K562 (cell line): ENCODE results near the gene FAM83E. TPM values are rescaled to one million over a fixed set of nuclear protein-coding genes. Genes with fewer than 3 reads are reported as not detected.

Experiments
- ATAC-seq: fragments of 200-7000 bp; cut with Tn5 transposase; 3 replicates; pipeline ENCODE4 v1.9.1; 2020; ENCODE audit warnings: moderate library complexity
- BruUV-seq: library from RNA; stranded (reverse); fragments of 400-500 nt; replicated peaks from 2 replicates; lab custom pipeline; 2021; lab: Mats Ljungman, UMichigan
- CTCF ChIA-PET: fragments of 300-600 bp; formaldehyde crosslinking; extraction: SDS; loops from one replicate; lab custom pipeline; 2021; ENCODE audit warnings: low intra/inter-chr PET ratio; lab: Yijun Ruan, JAX
- POLR2A ChIA-PET: fragments of 300-600, 350-650 bp; sonication (Branson Sonifier 250); formaldehyde crosslinking; extraction: SDS; loops from one replicate; lab custom pipeline; 2021; ENCODE audit warnings: antibody characterized with exemption, inconsistent platforms; lab: Yijun Ruan, JAX
- DNase-seq, 4 experiments: peaks; one replicate each; pipeline versions ENCODE4 v3.0.0 to v3.0.0-alpha.2; 2011 to 2018; ENCODE audit warnings: low spot score in 3 of 4, mixed read lengths in 3 of 4; ENCODE audit errors: extremely low read depth in 1 of 4
- FAIRE-seq: peaks from 2 replicates; lab custom pipeline; 2011; peaks lifted over from hg19 to GRCh38; lab: Jason Lieb, UNC
- H2AFZ ChIP-seq: 2 replicates; pipeline ENCODE4 v1.6.0; 2011; ENCODE audit warnings: low read depth, low read length, control low read depth, inconsistent platforms
- H3K27ac ChIP-seq: fragments of 200-600 bp; 3 replicates; pipeline ENCODE4 v1.8.0; 2011; ENCODE audit warnings: low read depth, mild to moderate bottlenecking, control low read depth, inconsistent platforms, low read length, moderate library complexity, mixed read lengths; ENCODE audit errors: extremely low read depth
- H3K27me3 ChIP-seq, 2 experiments: fragments of 300-600 bp in 1 of 2; 2 replicates in 1 of 2; 3 replicates in 1 of 2; pipeline versions ENCODE4 v1.6.0 to v1.8.0; 2011; ENCODE audit warnings: inconsistent platforms in 2 of 2, low read length in 2 of 2, mild to moderate bottlenecking in 1 of 2, mixed read lengths in 1 of 2, moderate library complexity in 1 of 2; ENCODE audit not compliant: control insufficient read depth in 2 of 2, insufficient read depth in 2 of 2
- H3K36me3 ChIP-seq: fragments of 300-600 bp; 3 replicates; pipeline ENCODE4 v1.8.0; 2011; ENCODE audit warnings: mild to moderate bottlenecking, low read length, inconsistent platforms; ENCODE audit not compliant: control insufficient read depth, insufficient read depth
- H3K4me1 ChIP-seq, 2 experiments: fragments of 200-600 bp in 1 of 2; replicated peaks in 1 of 2; 2 replicates in 1 of 2; 3 replicates in 1 of 2; pipeline versions ENCODE4 v1.5.1 to v1.8.0; 2011; ENCODE audit warnings: inconsistent platforms in 2 of 2, low read length in 2 of 2, mild to moderate bottlenecking in 1 of 2, mixed read lengths in 1 of 2, moderate library complexity in 1 of 2; ENCODE audit not compliant: control insufficient read depth in 2 of 2, insufficient read depth in 2 of 2
- H3K4me2 ChIP-seq: 2 replicates; pipeline ENCODE4 v1.6.1; 2011; ENCODE audit warnings: low read length, control low read depth, inconsistent platforms, mixed read lengths; ENCODE audit not compliant: insufficient read depth
- H3K4me3 ChIP-seq: fragments of 200-600 bp; sonication (generic), shearing (Covaris generic); 2 replicates; pipeline ENCODE4 v1.5.1; 2016; ENCODE audit warnings: control low read depth, inconsistent platforms
- H3K79me2 ChIP-seq: fragments of 200-600 bp; 3 replicates; pipeline ENCODE4 v1.8.0; 2011; ENCODE audit warnings: low read length, inconsistent platforms; ENCODE audit not compliant: control insufficient read depth, insufficient read depth
- H3K9ac ChIP-seq, 2 experiments: 2 replicates each; pipeline versions ENCODE4 v1.6.0 to v1.6.1; 2011; ENCODE audit warnings: low read depth in 2 of 2, low read length in 2 of 2, control low read depth in 1 of 2, inconsistent platforms in 1 of 2, mild to moderate bottlenecking in 1 of 2, mixed read lengths in 1 of 2; ENCODE audit not compliant: insufficient read depth in 1 of 2
- H3K9me1 ChIP-seq: one replicate; pipeline ENCODE4 v1.6.0; 2011; ENCODE audit warnings: inconsistent platforms, mild to moderate bottlenecking, low read length, moderate library complexity; ENCODE audit not compliant: control insufficient read depth, insufficient read depth
- H3K9me3 ChIP-seq: replicated peaks from 2 replicates; pipeline ENCODE4 v1.5.1; 2011; ENCODE audit warnings: low read depth, low read length, inconsistent platforms; ENCODE audit not compliant: control insufficient read depth, insufficient read depth
- H4K20me1 ChIP-seq: replicated peaks from 2 replicates; pipeline ENCODE4 v1.6.1; 2011; ENCODE audit warnings: low read length, inconsistent platforms, mixed read lengths; ENCODE audit not compliant: control insufficient read depth, insufficient read depth
- ATF3 ChIP-seq, 2 experiments: fragments of 450-650 bp in 1 of 2; sonication (generic) in 1 of 2; formaldehyde crosslinking in 1 of 2; IDR thresholded peaks in 1 of 2; conservative IDR thresholded peaks in 1 of 2; 2 replicates each; pipeline versions ENCODE4 v1.6.1 to v1.8.1; 2016 to 2023; ENCODE audit warnings: mild to moderate bottlenecking in 2 of 2, moderate library complexity in 2 of 2, inconsistent platforms in 1 of 2, missing genetic modification reagents in 1 of 2
- CEBPB ChIP-seq: fragments of 450-650 bp; IDR thresholded peaks from 2 replicates; pipeline ENCODE4 v1.6.1; 2016; ENCODE audit warnings: missing genetic modification characterization, missing compliant biosample characterization
- CEBPG ChIP-seq, 3 experiments: fragments of 200-800 bp in 1 of 3; sonication (Bioruptor generic) in 1 of 3; sonication (generic) in 1 of 3; formaldehyde crosslinking in 1 of 3; IDR thresholded peaks in 2 of 3; conservative IDR thresholded peaks in 1 of 3; 2 replicates each; pipeline versions ENCODE4 v1.6.1 to v1.8.0; 2016 to 2022; ENCODE audit warnings: missing compliant biosample characterization in 2 of 3, missing genetic modification characterization in 2 of 3, mild to moderate bottlenecking in 1 of 3, missing genetic modification reagents in 1 of 3
- FOXK1 ChIP-seq: sonication (generic); formaldehyde crosslinking; IDR thresholded peaks from 2 replicates; pipeline ENCODE4 v1.8.0; 2022; ENCODE audit warnings: missing genetic modification reagents, mild to moderate bottlenecking, borderline replicate concordance
- NONO ChIP-seq, 2 experiments: fragments of 200-400 bp in 1 of 2; fragments of 450-650 bp in 1 of 2; formaldehyde crosslinking in 1 of 2; IDR thresholded peaks; 2 replicates each; pipeline ENCODE4 v1.6.1; 2017; ENCODE audit warnings: low read depth in 2 of 2, mild to moderate bottlenecking in 2 of 2, moderate library complexity in 2 of 2, low read length in 1 of 2
- RFX5 ChIP-seq: IDR thresholded peaks from 2 replicates; pipeline ENCODE4 v1.6.1; 2011; ENCODE audit warnings: low read depth, mild to moderate bottlenecking, improper control_type of control experiment, low read length
- WGBS: fragments of 100-300 bp; shearing (Covaris generic); methylation state at CpG from one replicate; pipeline ENCODE4 v1.1.6; 2016; ENCODE audit warnings: low coverage, mixed read lengths; ENCODE audit not compliant: insufficient coverage; ENCODE audit errors: missing lambda C conversion rate; 5-methylcytosine and 5-hydroxymethylcytosine counted together
- in situ Hi-C: fragments of 300-500 bp; cut with MboI; formaldehyde crosslinking; loops from 4 replicates; pipeline ENCODE4 v1.15.0; 2018; ENCODE audit warnings: inconsistent platforms, mixed read lengths
- intact Hi-C: fragments of 100-400 bp; cut with micrococcal nuclease; formaldehyde crosslinking; loops from 2 replicates; pipeline ENCODE4 v1.14.2; 2022
- polyA plus RNA-seq, 8 experiments: library from polyadenylated mRNA; depleted of rRNA in 4 of 8; stranded (reverse) in 5 of 8; unstranded in 3 of 8; fragments of >200 nt; fragmentation: Nextera tagmentation in 2 of 8; fragmentation: Illumina TruSeq in 1 of 8; extraction: Ambion mirVana in 2 of 8; extraction: Trizol in 1 of 8; gene quantifications; 2 replicates each; pipeline versions ENCODE4 v1.2.1 to v1.2.3, GENCODE V29; 2011 to 2014; ENCODE audit warnings: inconsistent platforms in 1 of 8, missing spikeins in 1 of 8
- total RNA-seq, 7 experiments: library from RNA; depleted of rRNA in 6 of 7; stranded (reverse); fragments of >200 nt in 6 of 7; fragmentation: Illumina TruSeq in 2 of 7; extraction: Trizol in 2 of 7; gene quantifications; 2 replicates each; pipeline versions ENCODE4 v1.2.1 to v1.2.3, GENCODE V29; 2011 to 2021; ENCODE audit warnings: low replicate concordance in 1 of 7
- TF ChIP-seq, protein P1 (sequence below): fragments of 450-650 bp; IDR thresholded peaks from 2 replicates; pipeline ENCODE4 v1.6.1; 2016; ENCODE audit warnings: missing biosample characterization, missing genetic modification characterization
- TF ChIP-seq, protein P2 (sequence below): fragments of 450-650 bp; formaldehyde crosslinking; conservative IDR thresholded peaks from 2 replicates; pipeline ENCODE4 v1.4.0; 2022; ENCODE audit warnings: mild to moderate bottlenecking, missing genetic modification characterization

Gene FAM83E
- total and polyA plus RNA-seq, 9 of the 15 experiments (the other 6 are each of a cell fraction or from before 2014, with no cell fraction given) = 0.15 to 0.87 (median 0.29) TPM; not detected in 4

DNA sequence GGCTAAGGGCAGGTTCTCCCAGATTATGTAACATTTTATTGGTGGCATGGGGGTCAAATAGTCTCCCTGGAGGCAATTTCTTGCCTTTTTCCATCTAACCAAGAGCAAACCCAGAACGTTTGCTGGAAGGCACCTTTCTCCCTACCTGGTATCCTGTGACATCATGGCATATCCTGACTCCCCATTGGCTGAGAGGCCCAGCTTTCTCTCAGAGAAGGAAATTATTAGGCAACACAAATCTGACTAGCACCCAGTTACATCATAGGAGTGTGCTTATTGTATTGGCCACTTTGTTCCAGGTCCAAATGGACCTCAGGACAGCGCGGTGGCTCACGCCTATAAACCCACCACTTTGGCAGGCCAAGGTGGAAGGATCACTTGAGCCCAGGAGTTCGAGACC is 44.9 kb upstream of the FAM83E start:
- intact Hi-C loops = no loop called here
- 79% methylated on average over 5 of the region's 5 CpGs for WGBS
- FAIRE-seq = no peak
- H3K9me3 ChIP-seq = no peaks in the 10 kb centered on the region
- peak in 2 of 4 experiments; percentile 61 to 63 for DNase-seq
- H3K9ac ChIP-seq = peak overlapping the region in 1 of 2 experiments; percentile 58; a peak in 1 of 4 replicates
- peaks cover 13 to 22% of the 10 kb centered on the region in 2 experiments for H3K4me1 ChIP-seq
- TF ChIP-seq CEBPG (CRISPR knock-in tag; IDR thresholded peaks at IDR 0.05) (peak; percentile 21; the same call in 1 of the 2 replicates), CEBPG (tag; conservative IDR thresholded peaks at IDR 0.05 in 1 of 2, IDR thresholded peaks at IDR 0.05 in 1 of 2) (peak in 1 of 2 experiments; percentile 73; a peak in 2 of 4 replicates), CEBPB (tag) (peak; percentile 72), RFX5 (peak; percentile 87), ATF3 (IDR thresholded peaks at IDR 0.05) (0 out of 2 replicates have a peak, but pooled peaks have one; percentile 7), ATF3 (CRISPR knock-in tag; conservative IDR thresholded peaks at IDR 0.05) (no peak), FOXK1 (no peak), NONO (IDR thresholded peaks at IDR 0.05; ENCODE audit: low read depth in 2 of 2, low read length in 1 of 2) (no peak)
- TF ChIP-seq, protein P1, sequence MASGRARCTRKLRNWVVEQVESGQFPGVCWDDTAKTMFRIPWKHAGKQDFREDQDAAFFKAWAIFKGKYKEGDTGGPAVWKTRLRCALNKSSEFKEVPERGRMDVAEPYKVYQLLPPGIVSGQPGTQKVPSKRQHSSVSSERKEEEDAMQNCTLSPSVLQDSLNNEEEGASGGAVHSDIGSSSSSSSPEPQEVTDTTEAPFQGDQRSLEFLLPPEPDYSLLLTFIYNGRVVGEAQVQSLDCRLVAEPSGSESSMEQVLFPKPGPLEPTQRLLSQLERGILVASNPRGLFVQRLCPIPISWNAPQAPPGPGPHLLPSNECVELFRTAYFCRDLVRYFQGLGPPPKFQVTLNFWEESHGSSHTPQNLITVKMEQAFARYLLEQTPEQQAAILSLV (tag) = no peak
- TF ChIP-seq, protein P2, sequence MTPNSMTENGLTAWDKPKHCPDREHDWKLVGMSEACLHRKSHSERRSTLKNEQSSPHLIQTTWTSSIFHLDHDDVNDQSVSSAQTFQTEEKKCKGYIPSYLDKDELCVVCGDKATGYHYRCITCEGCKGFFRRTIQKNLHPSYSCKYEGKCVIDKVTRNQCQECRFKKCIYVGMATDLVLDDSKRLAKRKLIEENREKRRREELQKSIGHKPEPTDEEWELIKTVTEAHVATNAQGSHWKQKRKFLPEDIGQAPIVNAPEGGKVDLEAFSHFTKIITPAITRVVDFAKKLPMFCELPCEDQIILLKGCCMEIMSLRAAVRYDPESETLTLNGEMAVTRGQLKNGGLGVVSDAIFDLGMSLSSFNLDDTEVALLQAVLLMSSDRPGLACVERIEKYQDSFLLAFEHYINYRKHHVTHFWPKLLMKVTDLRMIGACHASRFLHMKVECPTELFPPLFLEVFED (CRISPR knock-in tag) = no peak
- TF ChIP-seq, all 486 proteins: peak for 4
- H2AFZ ChIP-seq = 0 out of 2 replicates have a peak overlapping the region, but pooled peaks have one; percentile 11
- no TSS peak for BruUV-seq
- ChIA-PET POLR2A (no interaction called here), CTCF (no interaction called here)
- no peaks in the 10 kb centered on the region for H4K20me1 ChIP-seq
- H3K36me3 ChIP-seq = no peaks in the 10 kb centered on the region
- H3K79me2 ChIP-seq = no peaks in the 10 kb centered on the region
- in situ Hi-C loops = no loop called here
- no peaks in the 10 kb centered on the region for H3K9me1 ChIP-seq
- no peak for ATAC-seq
- H3K27ac ChIP-seq = no peak overlapping the region
- H3K27me3 ChIP-seq = no peaks in the 10 kb centered on the region
- no peak overlapping the region for H3K4me3 ChIP-seq
- H3K4me2 ChIP-seq = no peak overlapping the region
